ENCODE measurements around the gene SPATS2L.

SPATS2L gene

DNA sequence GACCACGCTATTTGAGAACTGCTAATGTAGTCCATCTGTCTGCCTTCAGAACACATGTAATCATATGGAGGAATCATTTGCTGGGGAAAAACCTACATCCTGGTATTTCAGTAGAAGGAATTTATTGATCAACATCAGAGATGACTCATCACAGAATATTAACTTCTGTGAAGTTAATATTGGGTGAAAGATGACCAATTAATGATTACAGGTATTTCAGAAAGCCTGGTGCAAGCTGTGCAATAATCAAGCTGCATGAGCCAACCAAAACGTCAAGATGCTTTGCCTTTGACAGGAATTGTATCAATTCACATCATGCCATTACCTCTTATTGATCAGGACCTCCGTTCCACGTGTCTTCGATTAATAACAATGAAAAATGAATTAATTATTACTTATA is 9.4 kb upstream of the SPATS2L start:
- Histone ChIP-seq H3K27ac (ENCODE audit: low read length) (no peak overlapping the region), H3K36me3 (ENCODE audit: control insufficient read depth in 2 of 2, insufficient read depth in 2 of 2, low read length in 2 of 2) (no peaks in the 10 kb centered on the region), H3K9ac (ENCODE audit: low read length in 2 of 2) (no peak overlapping the region), H3K4me1 (ENCODE audit: control insufficient read depth, insufficient read depth, low read length) (no peaks in the 10 kb centered on the region), H3K27me3 (ENCODE audit: control insufficient read depth in 1 of 2, insufficient read depth in 2 of 2, low read length in 2 of 2) (no peaks in the 10 kb centered on the region), H3K4me3 (ENCODE audit: low read length in 2 of 2) (no peak overlapping the region), H3K9me3 (ENCODE audit: control insufficient read depth in 2 of 2, low read length in 2 of 2) (no peaks in the 10 kb centered on the region)

DNA sequence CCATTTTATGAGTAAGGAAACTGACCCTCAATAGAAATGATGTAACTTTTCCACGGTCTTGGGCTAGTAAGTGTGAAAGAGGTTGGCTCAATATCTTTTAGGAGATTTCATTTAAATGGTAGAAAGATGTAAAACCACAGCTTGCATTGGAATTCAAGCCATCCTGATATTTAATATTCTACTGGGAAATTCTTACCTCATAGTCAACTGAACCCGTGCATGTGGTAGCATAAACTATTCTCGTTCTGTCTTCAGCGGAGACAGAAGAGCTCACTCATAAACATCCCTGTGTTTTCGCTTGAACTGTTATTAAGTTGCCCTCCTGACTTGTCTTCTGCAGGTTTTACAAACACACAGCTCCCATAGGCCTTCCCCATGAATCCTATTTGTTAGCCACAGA is 8.5 kb upstream of the SPATS2L start:
- no peaks in the 10 kb centered on the region for H3K36me3 ChIP-seq (ENCODE audit: control insufficient read depth in 2 of 2, insufficient read depth in 2 of 2, low read length in 2 of 2)
- no peak overlapping the region for H3K27ac ChIP-seq (ENCODE audit: low read length)
- no peaks in the 10 kb centered on the region for H3K27me3 ChIP-seq (ENCODE audit: control insufficient read depth in 1 of 2, insufficient read depth in 2 of 2, low read length in 2 of 2)
- H3K9ac ChIP-seq (ENCODE audit: low read length in 2 of 2): no peak overlapping the region
- H3K4me3 ChIP-seq (ENCODE audit: low read length in 2 of 2): no peak overlapping the region
- H3K9me3 ChIP-seq (ENCODE audit: control insufficient read depth in 2 of 2, low read length in 2 of 2): no peaks in the 10 kb centered on the region
- H3K4me1 ChIP-seq (ENCODE audit: control insufficient read depth, insufficient read depth, low read length): no peaks in the 10 kb centered on the region

- Histone ChIP-seq H3K9ac (ENCODE audit: low read length in 2 of 2) (no peak overlapping the region), H3K27me3 (ENCODE audit: control insufficient read depth in 1 of 2, insufficient read depth in 2 of 2, low read length in 2 of 2) (no peaks in the 10 kb centered on the region), H3K27ac (ENCODE audit: low read length) (no peak overlapping the region), H3K4me1 (ENCODE audit: control insufficient read depth, insufficient read depth, low read length) (no peaks in the 10 kb centered on the region), H3K9me3 (ENCODE audit: control insufficient read depth in 2 of 2, low read length in 2 of 2) (no peaks in the 10 kb centered on the region), H3K4me3 (ENCODE audit: low read length in 2 of 2) (no peak overlapping the region), H3K36me3 (ENCODE audit: control insufficient read depth in 2 of 2, insufficient read depth in 2 of 2, low read length in 2 of 2) (no peaks in the 10 kb centered on the region)
Measured at GRCh38 chr2:200298816-200299215, 7.7 kb upstream of the SPATS2L start.

DNA sequence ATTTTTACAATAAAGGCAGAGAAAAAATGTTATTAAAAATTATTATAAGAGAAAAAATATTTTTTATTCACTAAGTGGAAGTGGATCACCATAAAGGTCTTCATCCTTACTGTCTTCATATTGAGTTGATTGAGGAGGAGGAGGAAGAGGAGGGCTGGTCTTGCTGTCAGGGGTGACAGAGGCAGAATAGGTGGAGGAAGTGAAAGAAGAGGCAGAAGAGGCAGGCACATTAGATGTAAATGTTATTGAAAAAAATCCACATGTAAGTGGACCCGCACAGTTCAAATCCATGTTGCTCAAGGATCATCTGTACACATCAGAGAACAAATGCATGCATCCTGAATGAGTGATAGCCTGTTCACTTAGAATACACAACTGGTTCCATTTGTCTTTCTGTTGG is 6.4 kb upstream of the SPATS2L start:
- Histone ChIP-seq H3K4me3 (ENCODE audit: low read length in 2 of 2) (no peak overlapping the region), H3K27ac (ENCODE audit: low read length) (no peak overlapping the region), H3K4me1 (ENCODE audit: control insufficient read depth, insufficient read depth, low read length) (no peaks in the 10 kb centered on the region), H3K9ac (ENCODE audit: low read length in 2 of 2) (no peak overlapping the region), H3K9me3 (ENCODE audit: control insufficient read depth in 2 of 2, low read length in 2 of 2) (no peaks in the 10 kb centered on the region), H3K36me3 (ENCODE audit: control insufficient read depth in 2 of 2, insufficient read depth in 2 of 2, low read length in 2 of 2) (no peaks in the 10 kb centered on the region), H3K27me3 (ENCODE audit: control insufficient read depth in 1 of 2, insufficient read depth in 2 of 2, low read length in 2 of 2) (no peaks in the 10 kb centered on the region)

DNA sequence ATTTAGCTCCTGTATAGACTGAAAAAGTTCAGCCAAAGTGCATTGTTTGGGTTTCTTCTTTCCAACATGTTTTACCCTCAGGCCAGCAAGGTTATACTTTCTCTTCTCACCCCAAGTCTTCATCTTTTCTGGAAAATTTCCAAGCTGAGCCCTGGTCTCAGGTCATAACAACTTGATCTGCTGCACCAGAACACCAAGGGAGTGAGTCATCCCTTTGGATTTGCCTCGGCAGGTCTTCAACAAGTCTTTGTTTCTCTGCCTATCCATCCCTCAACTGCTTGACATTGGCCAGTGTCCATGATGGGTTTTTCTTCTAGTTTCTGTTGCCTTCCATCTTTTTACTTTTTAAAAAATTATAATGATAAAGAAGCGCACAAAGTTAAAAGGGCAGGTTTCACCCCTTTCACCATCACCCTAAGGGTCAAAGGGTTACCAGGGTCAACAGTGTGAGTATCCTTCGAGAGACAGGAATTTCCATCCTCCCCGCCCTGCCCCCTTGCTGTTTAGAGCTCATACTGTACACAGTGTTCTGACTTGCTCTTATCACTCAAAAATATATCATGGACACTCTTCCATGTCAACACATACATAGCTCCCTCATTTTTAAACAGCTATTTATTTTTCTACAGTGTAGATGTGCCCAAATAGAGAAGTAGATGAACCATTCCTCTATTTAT is 5.7 kb upstream of the SPATS2L start:
- no peak overlapping the region for H3K27ac ChIP-seq (ENCODE audit: low read length)
- H3K4me1 ChIP-seq (ENCODE audit: control insufficient read depth, insufficient read depth, low read length): no peaks in the 10 kb centered on the region
- no peaks in the 10 kb centered on the region for H3K27me3 ChIP-seq (ENCODE audit: control insufficient read depth in 1 of 2, insufficient read depth in 2 of 2, low read length in 2 of 2)
- H3K9me3 ChIP-seq (ENCODE audit: control insufficient read depth in 2 of 2, low read length in 2 of 2): no peaks in the 10 kb centered on the region
- no peak overlapping the region for H3K9ac ChIP-seq (ENCODE audit: low read length in 2 of 2)
- no peak overlapping the region for H3K4me3 ChIP-seq (ENCODE audit: low read length in 2 of 2)
- H3K36me3 ChIP-seq (ENCODE audit: control insufficient read depth in 2 of 2, insufficient read depth in 2 of 2, low read length in 2 of 2): no peaks in the 10 kb centered on the region

DNA sequence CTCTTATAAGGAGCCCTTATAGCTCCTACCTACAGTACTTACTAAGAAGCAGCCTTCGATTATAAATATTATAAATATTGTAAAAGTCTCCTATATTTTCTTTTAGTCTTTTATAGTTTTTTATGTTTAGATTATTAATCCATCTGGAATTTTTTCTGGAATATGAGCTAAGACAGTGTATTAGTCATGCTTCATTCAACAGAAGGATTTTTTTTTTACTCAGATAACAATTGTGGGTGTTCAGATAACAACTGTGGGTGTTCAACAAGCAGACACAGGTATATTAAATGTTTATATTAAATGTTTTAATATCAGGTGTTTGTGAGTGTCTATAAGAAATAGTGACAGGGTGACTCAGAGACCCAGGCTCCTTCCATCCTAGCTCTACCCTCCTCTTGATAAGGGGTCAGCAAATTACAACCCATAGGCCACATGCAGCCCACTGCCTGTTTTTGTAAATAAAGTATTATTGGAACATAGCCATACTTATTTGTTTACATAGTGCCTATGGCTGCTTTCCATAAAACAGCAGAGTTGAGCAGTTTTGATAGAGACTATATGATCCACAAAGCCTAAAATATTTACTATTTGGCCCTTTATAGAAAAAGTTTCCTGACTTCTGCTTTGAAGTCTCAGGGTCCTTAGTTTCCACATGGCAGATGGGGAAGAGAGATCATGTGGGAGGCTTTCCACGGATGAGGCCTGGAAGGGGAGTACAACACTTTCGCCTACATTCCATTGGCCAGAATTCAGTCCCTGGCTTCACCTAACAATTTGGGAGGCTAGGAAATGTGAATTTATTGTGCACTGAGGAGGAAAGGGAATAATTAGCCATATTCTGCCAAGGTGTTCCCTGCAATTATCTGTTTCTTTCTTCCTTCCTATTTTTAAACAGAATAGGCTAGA is 4.3 kb upstream of the SPATS2L start:
- no peaks in the 10 kb centered on the region for H3K9me3 ChIP-seq (ENCODE audit: control insufficient read depth in 2 of 2, low read length in 2 of 2)
- H3K27ac ChIP-seq (ENCODE audit: low read length): no peak overlapping the region
- H3K9ac ChIP-seq (ENCODE audit: low read length in 2 of 2): no peak overlapping the region
- H3K4me3 ChIP-seq (ENCODE audit: low read length in 2 of 2): no peak overlapping the region
- peaks cover 3% of the 10 kb centered on the region for H3K4me1 ChIP-seq (ENCODE audit: control insufficient read depth, insufficient read depth, low read length)
- H3K27me3 ChIP-seq (ENCODE audit: control insufficient read depth in 1 of 2, insufficient read depth in 2 of 2, low read length in 2 of 2): no peaks in the 10 kb centered on the region
- H3K36me3 ChIP-seq (ENCODE audit: control insufficient read depth in 2 of 2, insufficient read depth in 2 of 2, low read length in 2 of 2): no peaks in the 10 kb centered on the region

GRCh38 chr2:200302940-200303727 is 3.4 kb upstream of the SPATS2L start:
- no peaks in the 10 kb centered on the region for H3K36me3 ChIP-seq (ENCODE audit: control insufficient read depth in 2 of 2, insufficient read depth in 2 of 2, low read length in 2 of 2)
- no peaks in the 10 kb centered on the region for H3K27me3 ChIP-seq (ENCODE audit: control insufficient read depth in 1 of 2, insufficient read depth in 2 of 2, low read length in 2 of 2)
- H3K4me3 ChIP-seq (ENCODE audit: low read length in 2 of 2): no peak overlapping the region
- peaks cover 3% of the 10 kb centered on the region for H3K4me1 ChIP-seq (ENCODE audit: control insufficient read depth, insufficient read depth, low read length)
- no peak overlapping the region for H3K9ac ChIP-seq (ENCODE audit: low read length in 2 of 2)
- no peaks in the 10 kb centered on the region for H3K9me3 ChIP-seq (ENCODE audit: control insufficient read depth in 2 of 2, low read length in 2 of 2)
- no peak overlapping the region for H3K27ac ChIP-seq (ENCODE audit: low read length)

- Histone ChIP-seq H3K27ac (ENCODE audit: low read length) (peak overlapping the region; percentile 50), H3K9ac (ENCODE audit: low read length in 2 of 2) (peak overlapping the region; percentile 49 to 71), H3K4me1 (ENCODE audit: control insufficient read depth, insufficient read depth, low read length) (peaks cover 6% of the 10 kb centered on the region), H3K27me3 (ENCODE audit: control insufficient read depth in 1 of 2, insufficient read depth in 2 of 2, low read length in 2 of 2) (no peaks in the 10 kb centered on the region), H3K36me3 (ENCODE audit: control insufficient read depth in 2 of 2, insufficient read depth in 2 of 2, low read length in 2 of 2) (no peaks in the 10 kb centered on the region), H3K4me3 (ENCODE audit: low read length in 2 of 2) (peak overlapping the region; percentile 71 to 83), H3K9me3 (ENCODE audit: control insufficient read depth in 2 of 2, low read length in 2 of 2) (no peaks in the 10 kb centered on the region)
Measured at GRCh38 chr2:200305797-200306195, 697 bp upstream of the SPATS2L start.

- Histone ChIP-seq H3K4me3 (ENCODE audit: low read length in 2 of 2) (peak overlapping the region; percentile 68 to 83), H3K9ac (ENCODE audit: low read length in 2 of 2) (peak overlapping the region; percentile 61 to 80), H3K36me3 (ENCODE audit: control insufficient read depth in 2 of 2, insufficient read depth in 2 of 2, low read length in 2 of 2) (no peaks in the 10 kb centered on the region), H3K9me3 (ENCODE audit: control insufficient read depth in 2 of 2, low read length in 2 of 2) (no peaks in the 10 kb centered on the region), H3K4me1 (ENCODE audit: control insufficient read depth, insufficient read depth, low read length) (peaks cover 17% of the 10 kb centered on the region), H3K27ac (ENCODE audit: low read length) (peak overlapping the region; percentile 53), H3K27me3 (ENCODE audit: control insufficient read depth in 1 of 2, insufficient read depth in 2 of 2, low read length in 2 of 2) (no peaks in the 10 kb centered on the region)
Measured at GRCh38 chr2:200306931-200307723, 634 bp downstream of the SPATS2L start.

Data from stomach smooth muscle (tissue), 2 donors.